Endodermal cell (in vitro differentiated cells): ENCODE data around the gene SGCD. TPM values are rescaled to one million over a fixed set of nuclear protein-coding genes. Genes with fewer than 3 reads are reported as not detected.
A peak's percentile ranks its signal among the peaks of the same experiment; 100 is the strongest.

Experiments used
- DNase-seq: peaks from one replicate; pipeline ENCODE4 v3.0.0-alpha.2; 2017
- H3K27ac ChIP-seq: 2 replicates; pipeline ENCODE4 v1.5.1; 2013; ENCODE audit warnings: mild to moderate bottlenecking, low read depth, low read length, moderate library complexity
- H3K27me3 ChIP-seq: 2 replicates; pipeline ENCODE4 v1.6.1; 2013; ENCODE audit warnings: mild to moderate bottlenecking, low read length, moderate library complexity; ENCODE audit not compliant: insufficient read depth, control insufficient read depth, poor library complexity, severe bottlenecking
- H3K36me3 ChIP-seq: 2 replicates; pipeline ENCODE4 v1.7.0; 2013; ENCODE audit warnings: mild to moderate bottlenecking, low read length, moderate library complexity; ENCODE audit not compliant: control insufficient read depth, insufficient read depth
- H3K4me1 ChIP-seq: one replicate; pipeline ENCODE4 v1.7.0; 2013; ENCODE audit warnings: low read length; ENCODE audit not compliant: control insufficient read depth, insufficient read depth
- H3K4me3 ChIP-seq: 2 replicates; pipeline ENCODE4 v1.5.1; 2013; ENCODE audit warnings: mild to moderate bottlenecking, low read length, moderate library complexity
- H3K9ac ChIP-seq: 2 replicates; pipeline ENCODE4 v1.6.1; 2013; ENCODE audit warnings: mild to moderate bottlenecking, low read length, moderate library complexity; ENCODE audit not compliant: poor library complexity, severe bottlenecking; ENCODE audit errors: extremely low read depth
- H3K9me3 ChIP-seq: 2 replicates; pipeline ENCODE4 v1.6.1; 2013; ENCODE audit warnings: mild to moderate bottlenecking, low read length, moderate library complexity; ENCODE audit not compliant: control insufficient read depth
- H3K27ac Mint-ChIP-seq: 2 replicates; pipeline ENCODE4 v1.8.0; 2020; ENCODE audit warnings: mixed read lengths
- H3K27me3 Mint-ChIP-seq: 2 replicates; pipeline ENCODE4 v1.8.0; 2021; ENCODE audit warnings: mild to moderate bottlenecking, mixed read lengths; ENCODE audit not compliant: insufficient read depth
- H3K36me3 Mint-ChIP-seq: 2 replicates; pipeline ENCODE4 v1.8.0; 2020; ENCODE audit warnings: low read depth, mixed read lengths
- H3K4me1 Mint-ChIP-seq: 2 replicates; pipeline ENCODE4 v1.8.0; 2020; ENCODE audit warnings: mixed read lengths
- H3K4me3 Mint-ChIP-seq: 2 replicates; pipeline ENCODE4 v1.8.0; 2020; ENCODE audit warnings: mild to moderate bottlenecking, moderate library complexity, mixed read lengths
- H3K9me3 Mint-ChIP-seq: 2 replicates; pipeline ENCODE4 v1.8.0; 2020; ENCODE audit warnings: mild to moderate bottlenecking, mixed read lengths
- WGBS, 2 experiments: methylation state at CpG; one replicate each; pipeline versions ENCODE4 v1.1.5 to v1.1.7; 2013; ENCODE audit warnings: missing lambda C conversion rate in 2 of 2, mixed read lengths in 1 of 2; ENCODE audit not compliant: insufficient coverage in 1 of 2, insufficient read length in 1 of 2; 5-methylcytosine and 5-hydroxymethylcytosine counted together
- total RNA-seq, 2 donors: library from RNA; stranded (reverse); fragmentation: NEBNext Ultra II Directional in 1 of 2; extraction: Animal tissue kit (Norgen Biotek cat#: 25700) in 1 of 2; gene quantifications; 2 replicates in 1 of 2; 3 replicates in 1 of 2; pipeline ENCODE4 v1.2.1, GENCODE V29; 2021
- TF ChIP-seq, protein P1 (sequence below): fragments of 200-600 bp; sonication (generic); conservative IDR thresholded peaks from 2 replicates; pipeline ENCODE4 v1.5.0; 2021; ENCODE audit warnings: antibody characterized with exemption, mild to moderate bottlenecking

Gene SGCD
- total RNA-seq, 2 donors from 2014 or later = 0.04 to 0.42 TPM

DNA sequence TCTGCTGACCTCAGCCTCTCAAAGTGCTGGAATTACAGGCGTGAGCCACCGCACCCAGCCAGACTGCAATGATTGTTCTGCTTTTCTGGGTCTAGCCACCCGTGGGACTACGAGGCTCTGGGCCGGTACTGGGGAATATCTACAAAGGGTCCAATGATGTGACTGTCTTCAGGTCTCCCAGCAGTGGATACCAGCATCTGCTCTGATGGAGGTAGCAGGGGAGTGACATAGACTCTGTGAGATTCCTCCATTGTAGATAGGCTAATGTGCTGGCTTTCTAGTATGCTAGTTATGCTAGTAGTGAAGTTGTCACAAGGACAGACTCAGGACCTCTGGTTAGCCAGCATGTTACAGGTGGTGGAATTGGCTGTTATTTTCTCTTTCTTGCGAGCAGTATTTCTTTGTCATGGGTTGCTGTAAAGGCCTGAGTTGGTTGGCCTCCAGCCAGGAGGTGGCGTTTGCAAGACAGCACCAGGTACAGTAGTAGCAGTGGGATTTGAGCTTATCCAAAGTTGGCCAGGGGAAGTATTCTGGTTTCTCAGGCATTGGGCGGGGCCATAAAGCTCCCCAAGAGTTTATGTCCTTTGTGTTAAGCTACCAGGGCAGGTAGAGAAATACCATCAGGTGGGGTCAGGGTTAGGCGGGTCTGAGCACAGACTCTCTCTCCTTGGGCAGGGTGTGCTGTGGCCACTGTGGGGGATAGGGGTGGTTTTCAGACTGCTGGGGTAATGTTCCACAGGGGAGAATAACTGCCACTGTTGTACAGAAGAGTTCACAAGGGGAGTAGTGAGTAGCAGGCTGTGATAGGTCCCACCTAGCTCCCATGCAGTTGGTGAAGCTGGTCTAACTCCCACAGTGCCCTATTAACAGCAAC is 105.2 kb downstream of the SGCD start:
- Histone ChIP-seq H3K4me1 (no peaks in the 10 kb centered on the region), H3K9me3 (peaks cover 10% of the 10 kb centered on the region), H3K9ac (no peak overlapping the region), H3K27me3 (no peaks in the 10 kb centered on the region), H3K36me3 (no peaks in the 10 kb centered on the region), H3K4me3 (no peak overlapping the region), H3K27ac (no peak overlapping the region)
- no peaks in the 10 kb centered on the region for H3K36me3 Mint-ChIP-seq
- peak; percentile 68 for DNase-seq
- no peaks in the 10 kb centered on the region for H3K4me1 Mint-ChIP-seq
- no peaks in the 10 kb centered on the region for H3K9me3 Mint-ChIP-seq
- no peak overlapping the region for H3K4me3 Mint-ChIP-seq
- no peak overlapping the region for H3K27ac Mint-ChIP-seq
- TF ChIP-seq, protein P1, sequence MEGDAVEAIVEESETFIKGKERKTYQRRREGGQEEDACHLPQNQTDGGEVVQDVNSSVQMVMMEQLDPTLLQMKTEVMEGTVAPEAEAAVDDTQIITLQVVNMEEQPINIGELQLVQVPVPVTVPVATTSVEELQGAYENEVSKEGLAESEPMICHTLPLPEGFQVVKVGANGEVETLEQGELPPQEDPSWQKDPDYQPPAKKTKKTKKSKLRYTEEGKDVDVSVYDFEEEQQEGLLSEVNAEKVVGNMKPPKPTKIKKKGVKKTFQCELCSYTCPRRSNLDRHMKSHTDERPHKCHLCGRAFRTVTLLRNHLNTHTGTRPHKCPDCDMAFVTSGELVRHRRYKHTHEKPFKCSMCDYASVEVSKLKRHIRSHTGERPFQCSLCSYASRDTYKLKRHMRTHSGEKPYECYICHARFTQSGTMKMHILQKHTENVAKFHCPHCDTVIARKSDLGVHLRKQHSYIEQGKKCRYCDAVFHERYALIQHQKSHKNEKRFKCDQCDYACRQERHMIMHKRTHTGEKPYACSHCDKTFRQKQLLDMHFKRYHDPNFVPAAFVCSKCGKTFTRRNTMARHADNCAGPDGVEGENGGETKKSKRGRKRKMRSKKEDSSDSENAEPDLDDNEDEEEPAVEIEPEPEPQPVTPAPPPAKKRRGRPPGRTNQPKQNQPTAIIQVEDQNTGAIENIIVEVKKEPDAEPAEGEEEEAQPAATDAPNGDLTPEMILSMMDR = peak; percentile 50
- 92% methylated on average over 9 of the region's 9 CpGs for WGBS, 2 experiments
- H3K27me3 Mint-ChIP-seq = no peaks in the 10 kb centered on the region

DNA sequence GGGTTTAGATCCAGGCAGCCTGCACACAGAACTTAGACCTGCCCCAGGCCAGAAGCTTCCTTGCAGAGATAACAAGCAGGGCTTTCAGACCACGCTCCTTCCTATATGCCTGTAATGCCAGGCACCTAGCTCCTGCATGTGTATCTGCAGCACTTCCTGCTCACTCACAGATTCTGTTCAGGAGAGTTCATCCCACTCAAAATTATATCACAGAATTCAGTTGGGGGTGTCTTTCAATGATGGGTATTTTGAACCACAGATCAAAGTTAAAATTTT is 105.8 kb downstream of the SGCD start:
- Histone ChIP-seq H3K27me3 (no peaks in the 10 kb centered on the region), H3K4me3 (no peak overlapping the region), H3K36me3 (no peaks in the 10 kb centered on the region), H3K9me3 (peaks cover 10% of the 10 kb centered on the region), H3K9ac (no peak overlapping the region), H3K4me1 (no peaks in the 10 kb centered on the region), H3K27ac (no peak overlapping the region)
- Mint-ChIP-seq H3K27ac (no peak overlapping the region), H3K4me3 (no peak overlapping the region), H3K4me1 (peaks cover under 1% of the 10 kb centered on the region), H3K36me3 (no peaks in the 10 kb centered on the region), H3K9me3 (no peaks in the 10 kb centered on the region), H3K27me3 (no peaks in the 10 kb centered on the region)
- TF ChIP-seq, protein P1 = no peak
- DNase-seq = no peak
- WGBS, 2 experiments = 83 to 94% methylated on average over 1 of the region's 1 CpG

DNA sequence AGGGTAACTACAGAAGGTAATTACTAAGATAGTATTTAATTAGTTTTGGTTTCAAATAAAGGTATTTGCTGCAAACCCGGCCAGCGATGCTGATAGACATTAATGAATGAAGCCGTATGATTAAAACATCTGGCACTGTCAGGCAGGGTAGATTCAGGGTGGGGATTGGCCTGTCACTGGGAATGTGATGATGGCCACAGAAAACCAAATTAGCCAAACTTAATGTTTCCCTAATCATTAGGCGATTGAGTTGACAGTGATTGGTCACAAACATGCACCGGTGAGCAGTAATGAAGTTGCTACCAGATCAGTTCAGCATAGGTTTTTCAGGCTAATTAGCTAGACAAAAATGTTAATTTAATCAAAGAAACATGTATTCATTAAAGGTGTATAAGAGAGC is 107.5 kb downstream of the SGCD start:
- Mint-ChIP-seq H3K27me3 (no peaks in the 10 kb centered on the region), H3K36me3 (no peaks in the 10 kb centered on the region), H3K4me3 (no peak overlapping the region), H3K9me3 (no peaks in the 10 kb centered on the region), H3K4me1 (peaks cover 16% of the 10 kb centered on the region), H3K27ac (no peak overlapping the region)
- H3K9ac ChIP-seq = no peak overlapping the region
- peaks cover 4% of the 10 kb centered on the region for H3K4me1 ChIP-seq
- WGBS, 2 experiments = 91 to 97% methylated on average over 5 of the region's 5 CpGs
- H3K36me3 ChIP-seq = no peaks in the 10 kb centered on the region
- no peak for DNase-seq
- TF ChIP-seq, protein P1 = no peak
- H3K27ac ChIP-seq = no peak overlapping the region
- H3K27me3 ChIP-seq = no peaks in the 10 kb centered on the region
- peaks cover 7% of the 10 kb centered on the region for H3K9me3 ChIP-seq
- no peak overlapping the region for H3K4me3 ChIP-seq
